PC-3 (cell line): ENCODE measurements around the gene PIGL. TPM values are rescaled to one million over a fixed set of nuclear protein-coding genes. Genes with fewer than 3 reads are reported as not detected.

Experiments
- ATAC-seq: fragments of 200-7000 bp; cut with Tn5 transposase; 2 replicates; pipeline ENCODE4 v1.9.1; 2020; ENCODE audit warnings: mild to moderate bottlenecking, moderate library complexity
- BruUV-seq: library from RNA; stranded (reverse); fragments of 400-500 nt; replicated peaks from 2 replicates; lab custom pipeline; 2021; lab: Mats Ljungman, UMichigan
- CTCF ChIA-PET: fragments of 300-600 bp; sonication (Branson Sonifier 250); formaldehyde crosslinking; loops from one replicate; lab custom pipeline; 2022; ENCODE audit warnings: antibody characterized with exemption; lab: Charles Lee
- POLR2A ChIA-PET: fragments of 300-600 bp; sonication (Branson Sonifier 250); formaldehyde crosslinking; loops from one replicate; lab custom pipeline; 2022; ENCODE audit warnings: antibody characterized with exemption; ENCODE audit not compliant: unreplicated experiment; lab: Charles Lee
- DNase-seq: peaks from one replicate; pipeline ENCODE4 v3.0.0-alpha.2; 2015
- H2AFZ ChIP-seq: fragments of 300-600 bp; sonication (generic); 2 replicates; pipeline ENCODE4 v1.6.0; 2016; ENCODE audit warnings: antibody characterized with exemption, low read length
- H3F3A ChIP-seq: fragments of 300-600 bp; sonication (generic); one replicate; pipeline ENCODE4 v1.6.0; 2017; ENCODE audit warnings: antibody characterized with exemption, low read length, control low read depth, mild to moderate bottlenecking; ENCODE audit not compliant: unreplicated experiment
- H3K27ac ChIP-seq: fragments of 300-600 bp; sonication (generic); 2 replicates; pipeline ENCODE4 v1.5.1; 2016; ENCODE audit warnings: mild to moderate bottlenecking, low read length
- H3K27me3 ChIP-seq: fragments of 300-600 bp; sonication (generic); 2 replicates; pipeline ENCODE4 v1.6.1; 2016; ENCODE audit warnings: low read length, mixed read lengths
- H3K36me3 ChIP-seq: fragments of 300-600 bp; sonication (generic); 2 replicates; pipeline ENCODE4 v1.6.1; 2016; ENCODE audit warnings: low read depth, mixed run types, low read length, mixed read lengths
- H3K4me1 ChIP-seq: fragments of 300-600 bp; sonication (generic); 2 replicates; pipeline ENCODE4 v1.5.1; 2016; ENCODE audit warnings: low read length; ENCODE audit not compliant: insufficient read depth
- H3K4me2 ChIP-seq: fragments of 300-600 bp; sonication (generic); 2 replicates; pipeline ENCODE4 v1.6.0; 2016; ENCODE audit warnings: low read length
- H3K4me3 ChIP-seq: fragments of 300-600 bp; sonication (generic); 2 replicates; pipeline ENCODE4 v1.5.1; 2016; ENCODE audit warnings: mild to moderate bottlenecking, low read length, mixed read lengths
- H3K79me2 ChIP-seq: fragments of 300-600 bp; sonication (generic); 2 replicates; pipeline ENCODE4 v1.6.1; 2017; ENCODE audit warnings: low read length, mixed read lengths
- H3K9ac ChIP-seq: fragments of 300-600 bp; sonication (generic); 2 replicates; pipeline ENCODE4 v1.6.0; 2016; ENCODE audit warnings: mild to moderate bottlenecking, low read length
- H3K9me2 ChIP-seq: fragments of 300-600 bp; sonication (generic); replicated peaks from 2 replicates; pipeline ENCODE4 v1.6.1; 2016; ENCODE audit warnings: mixed run types, low read length, mixed read lengths
- H3K9me3 ChIP-seq: fragments of 300-600 bp; sonication (generic); 2 replicates; pipeline ENCODE4 v1.6.1; 2016; ENCODE audit warnings: low read length, mixed read lengths
- H4K20me1 ChIP-seq: fragments of 300-600 bp; sonication (generic); 2 replicates; pipeline ENCODE4 v1.6.1; 2016; ENCODE audit warnings: low read length, mixed read lengths
- EZH2 ChIP-seq: fragments of 300-600 bp; sonication (generic); IDR thresholded peaks from one replicate; pipeline ENCODE4 v1.6.1; 2017; ENCODE audit warnings: antibody characterized with exemption, mild to moderate bottlenecking, low read length; ENCODE audit not compliant: unreplicated experiment
- EZH2phosphoT487 ChIP-seq: fragments of 300-600 bp; sonication (generic); IDR thresholded peaks from 2 replicates; pipeline ENCODE4 v1.6.1; 2018; ENCODE audit warnings: mild to moderate bottlenecking, antibody characterized with exemption, low read length, borderline replicate concordance
- intact Hi-C: fragments of 100-400 bp; cut with micrococcal nuclease; formaldehyde crosslinking; loops from 2 replicates; pipeline ENCODE4 v1.9.0; 2023
- total RNA-seq: library from RNA; depleted of rRNA; stranded (reverse); fragments of >200 nt; gene quantifications from 2 replicates; pipeline ENCODE4 v1.2.3, GENCODE V29; 2014
- TF ChIP-seq, protein P1 (sequence below): fragments of 300-600 bp; sonication (generic); conservative IDR thresholded peaks from 2 replicates; pipeline ENCODE4 v1.5.1; 2017; ENCODE audit warnings: antibody characterized with exemption, low read depth, mild to moderate bottlenecking, low read length

PIGL gene
- total RNA-seq, 1 experiment from 2014 or later, result 37.4 TPM

DNA sequence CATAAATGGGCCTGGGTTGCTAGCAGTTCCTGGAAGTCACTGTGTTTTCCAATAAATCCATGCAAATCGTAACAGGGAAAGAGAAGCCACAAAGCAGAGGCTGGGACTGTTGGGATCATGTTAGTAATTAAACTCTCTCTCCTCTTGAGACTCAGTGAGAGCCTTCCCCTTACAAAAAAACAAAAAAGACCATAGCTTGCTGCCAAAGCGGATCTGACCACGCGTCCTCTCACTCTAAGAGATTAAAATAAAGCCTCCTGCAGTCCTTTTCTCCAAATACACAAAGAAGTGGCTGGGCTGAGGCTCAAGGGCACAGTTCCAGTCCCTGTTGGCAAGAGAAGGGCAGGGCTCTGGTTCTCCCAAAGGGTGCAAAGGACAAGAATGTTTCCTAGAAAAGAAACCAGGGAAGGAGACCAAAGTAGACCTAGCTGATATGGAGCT is 38.5 kb downstream of the PIGL start:
- no peaks in the 10 kb centered on the region for H3K79me2 ChIP-seq
- H4K20me1 ChIP-seq, result no peaks in the 10 kb centered on the region
- no peak overlapping the region for H3K9ac ChIP-seq
- ATAC-seq, result no peak
- CTCF ChIA-PET, result no interaction called here
- POLR2A ChIA-PET, result no interaction called here
- H3K9me3 ChIP-seq, result no peaks in the 10 kb centered on the region
- H3K27me3 ChIP-seq, result no peaks in the 10 kb centered on the region
- H3K9me2 ChIP-seq, result no peaks in the 10 kb centered on the region
- H3F3A ChIP-seq, result no peaks in the 10 kb centered on the region
- H3K27ac ChIP-seq, result no peak overlapping the region
- H3K4me3 ChIP-seq, result no peak overlapping the region
- no peaks in the 10 kb centered on the region for H3K4me1 ChIP-seq
- no peak for DNase-seq
- no peak overlapping the region for H2AFZ ChIP-seq
- no TSS peak for BruUV-seq
- TF ChIP-seq EZH2phosphoT487 (no peak), EZH2 (no peak)
- intact Hi-C loops, result no loop called here
- no peak overlapping the region for H3K4me2 ChIP-seq
- H3K36me3 ChIP-seq, result 0 out of 2 replicates have a peak, but pooled peaks cover 2% of the 10 kb centered on the region

DNA sequence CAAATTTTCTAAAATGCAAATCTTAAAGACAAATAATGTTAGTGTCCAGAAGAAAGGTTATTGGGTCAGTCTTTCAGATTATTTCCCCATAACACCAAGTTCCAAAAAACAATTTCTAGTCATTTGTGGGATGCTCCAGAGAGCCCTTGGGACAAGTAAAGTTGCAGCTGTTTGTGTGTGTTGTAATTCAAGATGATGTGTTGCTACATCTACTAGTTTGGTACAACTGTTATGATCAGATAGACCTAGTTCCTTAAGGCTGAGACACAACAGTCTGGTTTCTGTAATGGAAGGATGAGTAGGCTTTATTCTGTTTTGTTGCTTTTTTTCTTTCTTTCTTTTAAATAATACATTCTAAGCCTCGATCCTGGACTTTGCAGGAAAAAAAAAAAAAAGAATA is 41.9 kb downstream of the PIGL start:
- no peaks in the 10 kb centered on the region for H3K4me1 ChIP-seq
- no peak for DNase-seq
- no peak overlapping the region for H2AFZ ChIP-seq

DNA sequence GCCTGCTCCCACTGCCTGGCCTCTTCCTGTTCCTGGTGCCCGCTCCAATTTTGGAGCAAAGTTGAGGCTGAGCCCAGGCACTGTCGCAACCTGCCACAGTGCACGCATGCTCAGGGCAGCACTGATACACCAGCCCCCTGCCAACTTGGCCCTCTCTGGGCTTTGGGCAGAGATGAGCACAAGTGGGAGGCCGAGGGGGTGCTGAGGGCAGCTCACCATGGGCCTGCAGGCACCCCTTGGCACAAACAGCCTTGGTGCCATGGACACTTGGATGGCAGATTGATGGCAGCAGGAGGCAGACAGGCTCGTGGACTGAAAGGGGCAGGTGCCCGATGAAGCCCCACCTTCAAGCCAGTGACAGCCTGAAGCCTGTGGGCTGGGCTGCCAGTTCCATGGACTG is 42.9 kb downstream of the PIGL start:
- intact Hi-C loops, result no loop called here
- CTCF ChIA-PET, result no interaction called here

More for the DNA sequence above, 41.9 kb downstream of the PIGL start:
- H3K27ac ChIP-seq, result no peak overlapping the region
- no TSS peak for BruUV-seq
- H3K9ac ChIP-seq, result no peak overlapping the region
- H3K79me2 ChIP-seq, result no peaks in the 10 kb centered on the region
- H4K20me1 ChIP-seq, result no peaks in the 10 kb centered on the region
- no peaks in the 10 kb centered on the region for H3K9me3 ChIP-seq
- no peaks in the 10 kb centered on the region for H3K27me3 ChIP-seq
- no peaks in the 10 kb centered on the region for H3F3A ChIP-seq
- H3K9me2 ChIP-seq, result no peaks in the 10 kb centered on the region
- intact Hi-C loops, result no loop called here
- H3K4me3 ChIP-seq, result no peak overlapping the region
- CTCF ChIA-PET, result no interaction called here
- no peak overlapping the region for H3K4me2 ChIP-seq
- no peak for ATAC-seq
- H3K36me3 ChIP-seq, result 0 out of 2 replicates have a peak, but pooled peaks cover 2% of the 10 kb centered on the region
- TF ChIP-seq, protein P1, sequence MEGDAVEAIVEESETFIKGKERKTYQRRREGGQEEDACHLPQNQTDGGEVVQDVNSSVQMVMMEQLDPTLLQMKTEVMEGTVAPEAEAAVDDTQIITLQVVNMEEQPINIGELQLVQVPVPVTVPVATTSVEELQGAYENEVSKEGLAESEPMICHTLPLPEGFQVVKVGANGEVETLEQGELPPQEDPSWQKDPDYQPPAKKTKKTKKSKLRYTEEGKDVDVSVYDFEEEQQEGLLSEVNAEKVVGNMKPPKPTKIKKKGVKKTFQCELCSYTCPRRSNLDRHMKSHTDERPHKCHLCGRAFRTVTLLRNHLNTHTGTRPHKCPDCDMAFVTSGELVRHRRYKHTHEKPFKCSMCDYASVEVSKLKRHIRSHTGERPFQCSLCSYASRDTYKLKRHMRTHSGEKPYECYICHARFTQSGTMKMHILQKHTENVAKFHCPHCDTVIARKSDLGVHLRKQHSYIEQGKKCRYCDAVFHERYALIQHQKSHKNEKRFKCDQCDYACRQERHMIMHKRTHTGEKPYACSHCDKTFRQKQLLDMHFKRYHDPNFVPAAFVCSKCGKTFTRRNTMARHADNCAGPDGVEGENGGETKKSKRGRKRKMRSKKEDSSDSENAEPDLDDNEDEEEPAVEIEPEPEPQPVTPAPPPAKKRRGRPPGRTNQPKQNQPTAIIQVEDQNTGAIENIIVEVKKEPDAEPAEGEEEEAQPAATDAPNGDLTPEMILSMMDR, result no peak
- TF ChIP-seq EZH2 (no peak), EZH2phosphoT487 (no peak)
- POLR2A ChIA-PET, result no interaction called here

More for the DNA sequence above, 42.9 kb downstream of the PIGL start:
- Histone ChIP-seq H3K79me2 (no peaks in the 10 kb centered on the region), H3K9ac (no peak overlapping the region), H3K9me3 (no peaks in the 10 kb centered on the region), H3K4me2 (no peak overlapping the region), H4K20me1 (no peaks in the 10 kb centered on the region), H3K4me3 (no peak overlapping the region), H3K36me3 (0 out of 2 replicates have a peak, but pooled peaks cover 2% of the 10 kb centered on the region), H3K27ac (no peak overlapping the region), H2AFZ (no peak overlapping the region), H3K4me1 (no peaks in the 10 kb centered on the region), H3K27me3 (no peaks in the 10 kb centered on the region), H3K9me2 (no peaks in the 10 kb centered on the region), H3F3A (no peaks in the 10 kb centered on the region)
- DNase-seq, result no peak
- TF ChIP-seq EZH2, result no peak
- TF ChIP-seq EZH2phosphoT487, result no peak
- TF ChIP-seq, protein P1, result no peak
- ATAC-seq, result no peak
- POLR2A ChIA-PET, result no interaction called here
- BruUV-seq, result no TSS peak
